Hematopoietic multipotent progenitor cell treated with erythropoietin and hydrocortisone succinate and interleukin-3 and kit ligand, for 6 days (in vitro differentiated cells): ENCODE data around the gene ADAMTS14.
"Not testable (repeated sequence)": the region's sequence is repeated elsewhere in the genome, so short reads cannot be mapped to it uniquely, and the experiment has no call there.

Source experiments
- DNase-seq: peaks from one replicate; pipeline ENCODE4 v3.0.0-alpha.2; 2015

ADAMTS14 gene, protein sequence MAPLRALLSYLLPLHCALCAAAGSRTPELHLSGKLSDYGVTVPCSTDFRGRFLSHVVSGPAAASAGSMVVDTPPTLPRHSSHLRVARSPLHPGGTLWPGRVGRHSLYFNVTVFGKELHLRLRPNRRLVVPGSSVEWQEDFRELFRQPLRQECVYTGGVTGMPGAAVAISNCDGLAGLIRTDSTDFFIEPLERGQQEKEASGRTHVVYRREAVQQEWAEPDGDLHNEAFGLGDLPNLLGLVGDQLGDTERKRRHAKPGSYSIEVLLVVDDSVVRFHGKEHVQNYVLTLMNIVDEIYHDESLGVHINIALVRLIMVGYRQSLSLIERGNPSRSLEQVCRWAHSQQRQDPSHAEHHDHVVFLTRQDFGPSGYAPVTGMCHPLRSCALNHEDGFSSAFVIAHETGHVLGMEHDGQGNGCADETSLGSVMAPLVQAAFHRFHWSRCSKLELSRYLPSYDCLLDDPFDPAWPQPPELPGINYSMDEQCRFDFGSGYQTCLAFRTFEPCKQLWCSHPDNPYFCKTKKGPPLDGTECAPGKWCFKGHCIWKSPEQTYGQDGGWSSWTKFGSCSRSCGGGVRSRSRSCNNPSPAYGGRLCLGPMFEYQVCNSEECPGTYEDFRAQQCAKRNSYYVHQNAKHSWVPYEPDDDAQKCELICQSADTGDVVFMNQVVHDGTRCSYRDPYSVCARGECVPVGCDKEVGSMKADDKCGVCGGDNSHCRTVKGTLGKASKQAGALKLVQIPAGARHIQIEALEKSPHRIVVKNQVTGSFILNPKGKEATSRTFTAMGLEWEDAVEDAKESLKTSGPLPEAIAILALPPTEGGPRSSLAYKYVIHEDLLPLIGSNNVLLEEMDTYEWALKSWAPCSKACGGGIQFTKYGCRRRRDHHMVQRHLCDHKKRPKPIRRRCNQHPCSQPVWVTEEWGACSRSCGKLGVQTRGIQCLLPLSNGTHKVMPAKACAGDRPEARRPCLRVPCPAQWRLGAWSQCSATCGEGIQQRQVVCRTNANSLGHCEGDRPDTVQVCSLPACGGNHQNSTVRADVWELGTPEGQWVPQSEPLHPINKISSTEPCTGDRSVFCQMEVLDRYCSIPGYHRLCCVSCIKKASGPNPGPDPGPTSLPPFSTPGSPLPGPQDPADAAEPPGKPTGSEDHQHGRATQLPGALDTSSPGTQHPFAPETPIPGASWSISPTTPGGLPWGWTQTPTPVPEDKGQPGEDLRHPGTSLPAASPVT

DNA sequence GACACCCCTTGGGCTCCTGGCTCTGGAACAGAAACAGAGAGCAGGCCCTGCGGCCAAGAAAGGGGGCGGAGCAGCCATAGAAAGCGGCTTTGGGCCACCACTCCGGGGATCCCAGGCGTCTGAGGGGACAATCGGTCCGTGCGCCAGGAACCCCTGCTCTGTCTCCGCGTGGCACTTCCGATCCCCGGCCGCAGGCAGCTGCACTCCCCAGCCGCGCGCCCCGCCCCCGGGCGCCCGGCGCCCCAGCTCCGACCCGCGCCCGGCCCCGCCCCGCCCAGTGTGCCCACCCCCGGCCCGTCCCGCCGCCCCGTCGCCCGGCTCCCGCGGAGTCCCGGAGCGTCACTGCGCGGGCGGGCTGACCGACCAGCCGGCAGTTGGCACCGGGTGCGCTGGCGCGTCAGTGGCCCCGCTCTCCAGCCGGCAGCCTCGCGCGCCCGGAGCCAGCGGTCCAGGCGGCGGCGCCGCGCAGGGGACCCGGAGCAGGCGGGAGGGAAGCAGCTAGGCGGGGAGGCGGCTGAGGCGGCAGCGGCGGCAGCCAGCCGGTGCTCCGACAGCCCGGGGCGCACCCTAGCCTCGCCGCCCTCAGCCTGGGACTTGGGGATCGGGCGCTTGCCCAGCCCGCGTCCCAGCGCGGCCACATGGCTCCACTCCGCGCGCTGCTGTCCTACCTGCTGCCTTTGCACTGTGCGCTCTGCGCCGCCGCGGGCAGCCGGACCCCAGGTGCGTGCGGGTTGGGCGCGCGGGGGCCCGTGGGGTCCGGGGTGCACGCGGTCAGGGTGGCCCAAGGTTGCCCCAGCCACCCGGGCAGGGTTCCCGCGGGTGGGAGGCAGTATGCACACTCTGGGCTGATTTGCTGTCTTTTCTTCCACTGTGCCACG is at the start of gene ADAMTS14:
TSS of gene ADAMTS14 (plus strand) at position 342 of the 878 bp plus-strand sequence. CDS start at position 639, 297 bp downstream.
- DNase-seq, result peak; percentile 67

- DNase-seq, result no peak
Measured at GRCh38 chr10:70622541-70622940, 49.8 kb upstream of the ADAMTS14 start.

DNA sequence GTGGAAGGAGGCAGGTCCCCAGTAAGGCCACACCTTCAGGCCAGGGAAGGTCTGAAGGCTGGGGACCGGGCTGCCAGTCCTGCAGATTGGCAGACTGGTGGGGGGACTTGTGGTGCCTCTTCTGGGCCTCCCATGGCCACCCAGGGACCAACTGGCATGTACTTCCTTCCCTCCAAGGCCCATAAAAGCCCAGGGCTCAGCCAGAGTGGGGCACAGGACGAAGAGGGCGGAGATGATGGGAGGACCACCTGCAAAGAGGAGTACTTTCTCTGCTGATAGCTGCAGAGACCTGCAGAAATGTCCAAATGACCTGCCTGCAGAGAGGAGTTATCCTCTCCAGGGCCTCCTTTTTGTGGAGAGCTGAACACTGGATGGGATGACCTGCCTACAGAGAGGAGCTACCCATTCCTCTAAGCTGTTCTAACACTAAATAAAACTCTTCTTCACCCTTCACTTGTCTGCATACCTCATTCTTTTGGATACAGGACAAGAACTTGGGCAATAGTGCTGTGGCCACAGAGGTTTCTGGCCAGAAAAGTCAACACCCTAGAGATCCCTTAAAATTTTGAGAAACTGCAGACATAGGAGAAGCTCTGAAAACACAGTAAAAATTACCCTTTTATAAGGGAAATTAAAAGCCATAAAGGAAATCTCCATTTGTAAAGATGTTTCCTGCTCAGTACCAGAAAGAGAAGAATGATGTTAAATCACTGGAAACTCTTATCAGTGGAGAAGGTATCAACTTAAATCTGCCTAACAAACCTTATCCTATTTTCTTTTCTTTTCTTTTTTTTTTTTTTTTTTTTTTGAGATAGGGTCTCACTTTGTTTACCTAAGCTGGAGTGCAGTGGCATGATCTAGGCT is 49.1 kb upstream of the ADAMTS14 start:
- DNase-seq, result no peak

- DNase-seq, result no peak
Measured at GRCh38 chr10:70626056-70626455, 46.2 kb upstream of the ADAMTS14 start.

DNA sequence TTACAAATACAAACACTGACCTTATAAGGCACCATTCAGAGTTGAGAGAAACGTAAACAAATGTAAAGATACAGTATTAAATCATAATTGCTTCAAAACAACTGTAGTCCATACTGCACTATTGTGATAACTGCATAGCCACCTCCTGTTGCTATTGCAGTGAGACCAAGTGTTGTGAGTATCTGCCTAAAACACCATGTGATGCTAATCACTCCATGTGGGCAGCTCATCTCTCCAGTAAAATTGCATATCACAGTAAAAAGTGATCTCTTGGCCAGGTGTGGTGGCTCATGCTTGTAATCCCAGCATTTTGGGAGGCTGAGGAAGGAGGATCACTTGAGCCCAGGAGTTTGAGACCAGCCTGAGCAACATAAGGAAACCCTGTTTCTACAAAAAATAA is 43.0 kb upstream of the ADAMTS14 start:
- no peak for DNase-seq

DNA sequence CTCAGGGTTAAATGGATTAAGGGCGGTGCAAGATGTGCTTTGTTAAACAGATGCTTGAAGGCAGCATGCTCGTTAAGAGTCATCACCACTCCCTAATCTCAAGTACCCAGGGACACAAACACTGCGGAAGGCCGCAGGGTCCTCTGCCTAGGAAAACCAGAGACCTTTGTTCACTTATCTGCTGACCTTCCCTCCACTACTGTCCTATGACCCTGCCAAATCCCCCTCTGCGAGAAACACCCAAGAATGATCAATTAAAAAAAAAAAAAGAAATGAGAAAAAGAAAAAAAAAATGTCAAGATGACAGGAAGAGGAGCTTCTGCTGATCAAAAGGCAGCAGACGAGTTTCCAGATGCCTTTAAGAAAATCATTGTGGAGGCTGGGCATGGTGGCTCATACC is 40.6 kb upstream of the ADAMTS14 start:
- not testable (repeated sequence) for DNase-seq

DNA sequence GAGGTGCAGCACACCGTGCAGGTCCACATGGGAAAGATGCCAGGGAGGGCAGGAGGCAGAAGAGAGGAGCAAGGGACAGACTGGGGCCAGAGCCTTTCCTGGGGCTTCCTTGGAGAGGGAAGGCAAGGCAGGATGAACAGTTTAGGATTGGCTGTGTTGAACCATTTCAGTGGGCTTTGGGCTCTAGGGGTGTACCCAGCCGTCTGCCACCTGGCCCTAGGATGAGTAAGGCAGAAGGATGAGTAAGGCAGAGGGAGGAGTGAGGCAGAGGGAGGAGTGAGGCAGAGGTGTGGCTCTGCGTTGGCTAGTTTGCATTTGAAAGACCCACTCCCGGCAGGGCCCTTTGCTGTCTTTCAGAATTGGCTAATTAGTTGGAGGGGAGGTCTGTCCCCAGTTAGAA is 38.3 kb upstream of the ADAMTS14 start:
- no peak for DNase-seq

GRCh38 chr10:70634515-70634914 is 37.8 kb upstream of the ADAMTS14 start:
- DNase-seq, result not testable (repeated sequence)

GRCh38 chr10:70639640-70640383 is 32.5 kb upstream of the ADAMTS14 start:
- DNase-seq, result not testable (repeated sequence)

DNA sequence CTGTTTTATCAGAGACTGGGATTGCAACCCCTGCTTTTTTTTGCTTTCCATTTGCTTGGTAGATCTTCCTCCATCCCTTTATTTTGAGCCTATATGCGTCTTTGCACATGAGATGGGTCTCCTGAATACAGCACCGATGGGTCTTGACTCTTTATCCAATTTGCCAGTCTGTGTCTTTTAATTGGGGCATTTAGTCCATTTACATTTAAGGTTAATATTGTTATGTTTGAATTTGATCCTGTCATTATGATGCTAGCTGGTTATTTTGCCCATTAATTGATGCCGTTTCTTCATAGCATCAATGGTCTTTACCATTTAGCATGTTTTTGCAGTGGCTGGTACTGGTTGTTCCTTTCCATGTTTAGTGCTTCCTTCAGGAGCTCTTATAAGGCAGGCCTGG is 29.0 kb upstream of the ADAMTS14 start:
- not testable (repeated sequence) for DNase-seq

DNA sequence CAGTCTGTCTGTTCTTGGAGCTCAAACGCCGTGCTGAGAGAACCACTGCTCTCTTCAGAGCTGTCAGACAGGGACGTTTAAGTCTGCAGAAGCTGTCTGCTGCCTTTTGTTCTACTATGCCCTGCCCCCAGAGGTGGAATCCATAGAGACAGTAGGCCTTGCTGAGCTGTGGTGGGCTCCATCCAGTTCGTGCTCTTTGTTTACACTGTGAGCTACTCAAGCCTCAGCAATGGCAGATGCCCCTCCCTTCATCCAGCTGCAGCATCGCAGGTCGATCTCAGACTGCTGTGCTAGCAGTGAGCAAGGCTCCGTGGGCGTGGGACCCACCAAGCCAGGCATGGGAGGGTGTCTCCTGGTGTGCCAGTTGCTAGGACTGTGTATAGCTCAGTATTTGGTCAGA is 27.3 kb upstream of the ADAMTS14 start:
- DNase-seq, result not testable (repeated sequence)

DNA sequence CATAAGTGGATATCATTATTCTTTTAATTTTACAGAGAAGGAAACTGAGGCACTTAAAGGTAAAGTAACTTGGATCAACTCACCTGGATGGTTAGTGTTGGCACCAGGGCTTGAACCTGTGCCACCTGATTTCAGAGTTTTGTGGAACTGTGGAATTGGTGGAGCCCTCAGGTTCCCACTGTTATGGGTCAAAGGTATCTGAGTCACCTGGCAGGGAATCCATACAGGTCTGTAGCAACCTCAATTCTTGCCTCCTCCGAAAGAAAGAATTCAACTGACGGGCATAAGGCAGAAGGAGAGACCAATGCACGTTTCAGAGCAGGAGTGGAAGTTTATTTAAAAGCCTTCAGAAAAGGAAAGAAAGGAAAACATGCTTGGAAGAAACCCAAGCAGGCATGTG is 25.2 kb upstream of the ADAMTS14 start:
- no peak for DNase-seq

DNA sequence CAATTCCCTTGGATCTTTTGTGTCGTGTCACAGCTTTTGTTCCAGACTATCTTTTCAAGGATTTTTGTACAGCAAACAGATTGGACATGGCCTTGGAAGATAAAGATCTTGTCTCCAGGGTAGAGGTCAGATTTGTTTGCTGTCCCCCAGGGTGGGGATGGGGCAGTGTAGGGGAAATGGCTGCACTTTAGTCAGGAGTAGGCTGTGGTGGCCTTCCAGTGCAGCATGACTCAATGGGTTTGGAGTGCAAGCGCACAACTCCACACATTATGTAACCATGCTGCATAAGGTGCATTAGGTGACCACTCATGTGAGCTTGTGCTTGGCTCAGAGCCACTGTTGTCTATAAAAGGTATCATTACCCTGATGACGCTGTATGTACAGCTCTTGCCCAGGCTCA is 23.9 kb upstream of the ADAMTS14 start:
- peak; percentile 36 for DNase-seq

GRCh38 chr10:70649526-70649925 is 22.8 kb upstream of the ADAMTS14 start:
- DNase-seq, result no peak

DNA sequence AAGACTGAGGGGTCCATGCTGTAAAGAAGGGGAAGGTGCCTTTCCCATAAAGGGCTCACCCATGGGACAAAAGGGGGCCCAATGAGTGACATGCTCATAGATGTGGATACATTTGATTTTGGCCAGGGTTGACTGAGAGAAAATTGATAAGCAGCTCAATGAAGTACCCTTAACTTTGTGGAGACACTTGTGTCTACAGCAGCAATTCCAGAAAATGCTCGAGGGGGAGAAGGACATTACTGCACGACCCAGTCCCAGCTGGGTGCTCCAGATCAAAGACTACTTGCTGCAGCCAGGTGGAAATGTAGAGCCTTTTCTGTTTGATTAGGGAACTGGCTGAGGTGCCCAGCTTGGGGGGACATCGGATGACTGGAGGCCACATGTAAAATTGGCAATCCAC is 22.2 kb upstream of the ADAMTS14 start:
- DNase-seq, result no peak

- DNase-seq, result peak; percentile 64
Measured at GRCh38 chr10:70650718-70651117, 21.6 kb upstream of the ADAMTS14 start.

DNA sequence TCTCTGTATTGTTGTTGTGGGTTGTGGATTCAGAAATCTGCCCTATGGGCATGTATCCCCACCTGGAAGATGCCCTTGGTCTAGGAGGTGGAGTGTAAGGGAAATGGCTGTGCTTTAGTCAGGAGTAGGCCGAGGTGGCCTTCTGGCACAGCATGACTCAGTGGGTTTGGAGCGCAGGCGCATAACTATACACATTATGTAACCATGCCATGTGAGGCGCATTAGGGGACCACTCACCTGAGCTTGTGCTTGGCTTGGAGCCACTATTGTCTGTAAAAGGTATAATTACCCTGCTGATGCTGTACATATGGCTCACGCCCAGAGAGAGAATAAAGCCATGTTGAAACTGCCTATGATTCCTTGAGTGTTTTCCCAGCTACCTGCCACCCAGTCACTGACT is 20.6 kb upstream of the ADAMTS14 start:
- peak; percentile 38 for DNase-seq

DNA sequence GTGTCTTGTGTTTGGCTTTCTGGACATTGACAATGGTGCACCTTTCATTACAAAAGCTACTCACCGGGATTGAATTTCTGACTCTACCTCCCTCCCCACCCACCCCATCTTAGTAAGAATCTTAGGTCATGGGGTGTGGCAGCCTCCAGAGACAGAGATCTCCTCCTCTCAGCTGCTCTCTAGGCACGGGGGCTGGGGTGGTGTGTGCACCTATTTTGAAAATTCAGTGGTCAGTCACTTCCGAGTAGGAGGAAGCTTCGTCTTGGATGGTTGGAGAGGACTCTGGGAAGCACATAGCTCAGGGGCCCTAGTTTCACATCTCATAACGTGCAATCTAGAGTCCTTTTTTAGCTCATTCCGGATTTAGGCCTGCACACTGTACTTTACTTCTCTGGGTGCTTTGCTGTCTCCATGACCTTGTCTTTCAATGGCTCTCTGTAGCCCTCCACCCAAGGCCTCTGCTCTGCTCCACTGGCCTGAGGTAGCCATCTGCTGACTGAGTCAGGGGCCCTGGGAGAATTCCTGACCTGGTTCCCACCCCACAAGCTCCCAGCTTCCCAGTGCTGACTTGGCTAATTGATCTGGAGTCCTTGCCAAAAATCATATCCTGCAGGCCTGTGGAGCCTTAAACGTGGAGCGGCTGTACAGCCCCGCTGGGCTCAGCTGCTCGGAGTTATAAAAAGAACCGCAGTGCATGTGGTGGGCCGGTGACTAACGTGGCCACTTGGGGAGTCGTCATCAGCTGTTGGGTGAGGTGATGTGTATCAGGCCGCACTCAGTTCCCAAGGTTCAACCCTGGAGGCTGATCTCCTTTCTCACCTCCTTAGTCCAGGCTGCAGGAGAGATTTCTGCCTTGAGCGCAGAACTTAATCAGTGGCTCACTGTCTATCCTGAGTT is 19.3 kb upstream of the ADAMTS14 start:
- DNase-seq, result no peak

DNA sequence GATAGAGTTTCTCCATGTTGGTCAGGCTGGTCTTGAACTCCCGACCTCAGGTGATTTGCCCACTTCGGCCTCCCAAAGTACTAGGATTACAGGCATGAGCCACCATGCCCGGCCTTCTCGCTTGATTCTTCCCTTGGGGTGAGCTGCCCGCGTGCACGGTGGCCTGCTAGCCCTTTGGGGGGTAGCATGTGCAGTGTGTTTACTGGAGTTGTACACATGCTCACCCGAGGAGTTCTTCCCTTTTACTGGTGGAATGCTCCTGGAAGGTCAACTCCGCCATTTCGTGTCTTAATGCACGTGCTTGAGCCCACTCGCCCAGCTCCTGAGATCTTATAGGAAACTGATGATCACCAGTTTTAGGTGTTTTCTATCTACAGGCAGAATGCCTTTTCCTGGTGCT is 17.0 kb upstream of the ADAMTS14 start:
- DNase-seq, result no peak
